ENCODE measurements around the gene PLAC1. TPM values are rescaled to one million over a fixed set of nuclear protein-coding genes. Genes with fewer than 3 reads are reported as not detected.

The PLAC1 gene
- total and polyA plus RNA-seq, 2 experiments from 2014 or later: 0.50 to 0.83 TPM

- TF ChIP-seq ZNF462 (CRISPR knock-in tag; IDR thresholded peaks at IDR 0.05): no peak
Observed at GRCh38 chrX:134622056-134622812, 36.0 kb downstream of the PLAC1 start (continued).

- no peaks in the 10 kb centered on the region for H3F3A ChIP-seq (replicated peaks; ENCODE audit: low read depth)
- Mint-ChIP-seq H3K36me3 (ENCODE audit: low read depth) (no peaks in the 10 kb centered on the region), H3K27ac (no peak overlapping the region), H3K9me3 (no peaks in the 10 kb centered on the region), H3K4me3 (no peak overlapping the region), H3K27me3 (ENCODE audit: insufficient read depth, low read depth, poor library complexity) (no peaks in the 10 kb centered on the region), H3K4me1 (peaks cover 13% of the 10 kb centered on the region)
- H3K9me2 ChIP-seq (ENCODE audit: insufficient read depth): no peaks in the 10 kb centered on the region
- H3K4me2 ChIP-seq: no peak overlapping the region
- no peaks in the 10 kb centered on the region for H3K79me2 ChIP-seq (replicated peaks; ENCODE audit: insufficient read depth)
- no peaks in the 10 kb centered on the region for H3K4me1 ChIP-seq (ENCODE audit: insufficient read depth)
- H3K27ac ChIP-seq (ENCODE audit: low read depth): no peak overlapping the region
- H2AFZ ChIP-seq: no peak overlapping the region
- H3K36me3 ChIP-seq (ENCODE audit: insufficient read depth): no peaks in the 10 kb centered on the region
- no peak for DNase-seq (ENCODE audit: low spot score)
- no peak for ATAC-seq
- H3K4me3 ChIP-seq: no peak overlapping the region
- no peaks in the 10 kb centered on the region for H3K27me3 ChIP-seq (ENCODE audit: insufficient read depth)
- no peaks in the 10 kb centered on the region for H4K20me1 ChIP-seq (replicated peaks; ENCODE audit: insufficient read depth)
- no peak for TF ChIP-seq ZNF114 (CRISPR knock-in tag; IDR thresholded peaks at IDR 0.05)
- TF ChIP-seq NANOG (IDR thresholded peaks at IDR 0.05; ENCODE audit: borderline replicate concordance): no peak
- TF ChIP-seq CTCF (conservative IDR thresholded peaks at IDR 0.05; ENCODE audit: low read depth in 2 of 2): no peak
- TF ChIP-seq ZNF462 (CRISPR knock-in tag; IDR thresholded peaks at IDR 0.05): no peak
Observed at GRCh38 chrX:134619838-134620237, 38.4 kb downstream of the PLAC1 start.
